Hepatocyte (in vitro differentiated cells): ENCODE results near the gene POLR1E.

Experiments used
- EZH2 ChIP-seq: fragments of 200-600 bp; sonication (generic); IDR thresholded peaks from 2 replicates; pipeline ENCODE4 v1.6.1; 2016; ENCODE audit warnings: antibody characterized with exemption, mild to moderate bottlenecking, borderline replicate concordance
- TF ChIP-seq, protein P1 (sequence below): fragments of 200-600 bp; sonication (generic); IDR thresholded peaks from 2 replicates; pipeline ENCODE4 v1.5.1; 2016; ENCODE audit warnings: antibody characterized with exemption, mild to moderate bottlenecking; ENCODE audit not compliant: poor library complexity

DNA sequence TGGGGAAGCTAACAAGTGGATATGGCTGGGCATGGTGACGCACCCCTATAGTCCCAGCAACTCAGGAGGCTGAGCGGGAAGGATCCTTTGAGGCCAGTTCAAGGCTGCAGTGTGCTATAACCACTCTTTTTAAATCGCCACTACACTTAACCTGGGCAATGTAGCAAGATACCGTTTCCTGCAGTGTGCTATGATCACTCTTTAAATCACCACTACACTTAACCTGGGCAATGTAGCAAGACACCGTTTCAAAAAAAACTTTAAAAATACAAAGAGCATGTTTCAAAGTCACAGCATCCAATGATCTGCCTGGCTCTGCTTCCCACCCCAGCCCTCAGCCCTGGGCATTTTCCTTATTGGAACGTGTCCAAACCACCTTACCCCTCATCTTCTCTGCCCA is 48.7 kb upstream of the POLR1E start:
- TF ChIP-seq, protein P1, sequence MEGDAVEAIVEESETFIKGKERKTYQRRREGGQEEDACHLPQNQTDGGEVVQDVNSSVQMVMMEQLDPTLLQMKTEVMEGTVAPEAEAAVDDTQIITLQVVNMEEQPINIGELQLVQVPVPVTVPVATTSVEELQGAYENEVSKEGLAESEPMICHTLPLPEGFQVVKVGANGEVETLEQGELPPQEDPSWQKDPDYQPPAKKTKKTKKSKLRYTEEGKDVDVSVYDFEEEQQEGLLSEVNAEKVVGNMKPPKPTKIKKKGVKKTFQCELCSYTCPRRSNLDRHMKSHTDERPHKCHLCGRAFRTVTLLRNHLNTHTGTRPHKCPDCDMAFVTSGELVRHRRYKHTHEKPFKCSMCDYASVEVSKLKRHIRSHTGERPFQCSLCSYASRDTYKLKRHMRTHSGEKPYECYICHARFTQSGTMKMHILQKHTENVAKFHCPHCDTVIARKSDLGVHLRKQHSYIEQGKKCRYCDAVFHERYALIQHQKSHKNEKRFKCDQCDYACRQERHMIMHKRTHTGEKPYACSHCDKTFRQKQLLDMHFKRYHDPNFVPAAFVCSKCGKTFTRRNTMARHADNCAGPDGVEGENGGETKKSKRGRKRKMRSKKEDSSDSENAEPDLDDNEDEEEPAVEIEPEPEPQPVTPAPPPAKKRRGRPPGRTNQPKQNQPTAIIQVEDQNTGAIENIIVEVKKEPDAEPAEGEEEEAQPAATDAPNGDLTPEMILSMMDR = no peak
- TF ChIP-seq EZH2 = no peak
